SK-N-MC (cell line): ENCODE measurements around the gene KRTAP3-2.

ENCODE experiments used
- EZH2 ChIP-seq: fragments of 200-600 bp; sonication (generic); IDR thresholded peaks from one replicate; pipeline ENCODE4 v1.6.1; 2017; ENCODE audit warnings: antibody characterized with exemption
- FOXP2 ChIP-seq: optimal IDR thresholded peaks from 2 replicates; pipeline ENCODE3; 2011; ENCODE audit warnings: mild to moderate bottlenecking, moderate library complexity; ENCODE audit not compliant: insufficient read depth; ENCODE audit errors: extremely low read length, control extremely low read depth
- POLR2AphosphoS5 ChIP-seq: IDR thresholded peaks from 2 replicates; pipeline ENCODE4 v1.6.1; 2012; ENCODE audit warnings: mild to moderate bottlenecking, low read depth, low read length, borderline replicate concordance

- no peak for TF ChIP-seq EZH2
- no peak for TF ChIP-seq POLR2AphosphoS5
- no peak for TF ChIP-seq FOXP2
These were observed 4.6 kb downstream of the KRTAP3-2 start for GRCh38 chr17:40995116-40995515.
